ENCODE data around the gene HAT1.
A peak's percentile ranks its signal among the peaks of the same experiment; 100 is the strongest.

The HAT1 gene

DNA sequence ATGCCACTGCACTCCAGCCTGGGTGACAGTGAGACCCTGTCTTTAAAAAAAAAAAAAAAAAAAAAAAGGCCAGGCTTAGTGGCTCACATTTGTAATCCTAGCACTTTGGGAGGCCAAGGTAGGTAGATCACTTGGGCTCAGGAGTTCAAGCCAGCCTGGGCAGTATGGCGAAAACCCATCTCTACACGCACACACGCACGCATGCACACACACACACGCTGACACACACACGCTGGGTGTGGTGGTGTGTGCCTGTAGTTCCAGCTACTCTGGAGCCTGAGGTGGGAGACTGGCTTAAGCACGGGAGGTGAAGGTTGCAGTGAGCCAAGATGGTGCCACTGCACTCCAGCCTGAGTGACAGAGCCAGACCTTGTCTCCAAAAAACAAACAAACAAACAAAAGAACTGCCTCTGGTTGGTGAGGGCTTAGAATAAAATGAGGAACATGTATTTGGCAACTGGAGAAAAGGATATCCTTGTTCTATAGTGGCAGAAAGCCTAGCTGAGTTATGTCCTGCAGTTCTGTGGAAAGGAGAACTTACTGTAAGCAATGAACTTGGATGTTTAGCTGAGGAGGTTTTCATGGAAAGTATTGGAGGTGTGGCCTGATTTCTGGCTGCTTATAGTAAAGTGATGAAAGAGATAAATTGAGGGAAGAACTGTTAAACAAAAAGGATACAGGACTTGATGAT is 34.0 kb downstream of the HAT1 start:
- Histone ChIP-seq H3K27ac (ENCODE audit: low read length) (no peak overlapping the region), H3K4me2 (ENCODE audit: low read length) (no peak overlapping the region), H3K4me1 (ENCODE audit: low read length) (0 out of 2 replicates have a peak, but pooled peaks cover 3% of the 10 kb centered on the region), H3K36me3 (replicated peaks; ENCODE audit: low read depth, low read length) (no peaks in the 10 kb centered on the region), H3K79me2 (ENCODE audit: low read length) (no peaks in the 10 kb centered on the region), H3K4me3 (ENCODE audit: low read length) (no peak overlapping the region), H2AFZ (ENCODE audit: low read depth, low read length) (no peak overlapping the region), H3K9ac (ENCODE audit: low read length) (no peak overlapping the region), H4K20me1 (ENCODE audit: insufficient read depth, low read length) (no peaks in the 10 kb centered on the region), H3K27me3 (ENCODE audit: low read depth, low read length) (no peaks in the 10 kb centered on the region), H3K9me3 (ENCODE audit: insufficient read depth, low read length) (no peaks in the 10 kb centered on the region)
- TF ChIP-seq EZH2phosphoT487 (IDR thresholded peaks at IDR 0.05; ENCODE audit: low read depth), result no peak
- TF ChIP-seq, protein P1, sequence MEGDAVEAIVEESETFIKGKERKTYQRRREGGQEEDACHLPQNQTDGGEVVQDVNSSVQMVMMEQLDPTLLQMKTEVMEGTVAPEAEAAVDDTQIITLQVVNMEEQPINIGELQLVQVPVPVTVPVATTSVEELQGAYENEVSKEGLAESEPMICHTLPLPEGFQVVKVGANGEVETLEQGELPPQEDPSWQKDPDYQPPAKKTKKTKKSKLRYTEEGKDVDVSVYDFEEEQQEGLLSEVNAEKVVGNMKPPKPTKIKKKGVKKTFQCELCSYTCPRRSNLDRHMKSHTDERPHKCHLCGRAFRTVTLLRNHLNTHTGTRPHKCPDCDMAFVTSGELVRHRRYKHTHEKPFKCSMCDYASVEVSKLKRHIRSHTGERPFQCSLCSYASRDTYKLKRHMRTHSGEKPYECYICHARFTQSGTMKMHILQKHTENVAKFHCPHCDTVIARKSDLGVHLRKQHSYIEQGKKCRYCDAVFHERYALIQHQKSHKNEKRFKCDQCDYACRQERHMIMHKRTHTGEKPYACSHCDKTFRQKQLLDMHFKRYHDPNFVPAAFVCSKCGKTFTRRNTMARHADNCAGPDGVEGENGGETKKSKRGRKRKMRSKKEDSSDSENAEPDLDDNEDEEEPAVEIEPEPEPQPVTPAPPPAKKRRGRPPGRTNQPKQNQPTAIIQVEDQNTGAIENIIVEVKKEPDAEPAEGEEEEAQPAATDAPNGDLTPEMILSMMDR (IDR thresholded peaks at IDR 0.05; ENCODE audit: low read depth, low read length), result no peak

DNA sequence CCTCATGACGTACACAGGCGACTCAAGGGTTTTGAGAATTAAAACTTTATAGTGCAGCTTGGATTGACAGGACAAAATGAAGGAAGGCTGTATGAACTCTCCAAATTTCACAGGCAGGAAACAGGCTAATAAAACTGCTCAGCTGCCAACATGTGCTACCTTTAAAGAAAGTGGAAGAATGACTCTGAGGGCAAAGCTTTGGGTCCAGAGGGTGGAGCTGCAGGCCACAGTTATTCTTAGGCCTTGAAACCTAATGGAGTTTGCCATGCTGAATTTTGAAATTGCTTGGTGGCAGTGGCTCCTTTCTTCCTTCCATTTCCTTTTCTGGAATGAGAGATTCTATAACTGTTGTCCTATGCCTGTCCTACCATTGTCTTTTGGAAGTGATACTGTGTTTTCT is 34.8 kb downstream of the HAT1 start:
- Histone ChIP-seq H3K36me3 (replicated peaks; ENCODE audit: low read depth, low read length) (no peaks in the 10 kb centered on the region), H2AFZ (ENCODE audit: low read depth, low read length) (no peak overlapping the region), H3K9ac (ENCODE audit: low read length) (no peak overlapping the region), H3K79me2 (ENCODE audit: low read length) (no peaks in the 10 kb centered on the region), H3K27me3 (ENCODE audit: low read depth, low read length) (no peaks in the 10 kb centered on the region), H3K27ac (ENCODE audit: low read length) (no peak overlapping the region), H3K4me1 (ENCODE audit: low read length) (0 out of 2 replicates have a peak, but pooled peaks cover 3% of the 10 kb centered on the region), H3K4me3 (ENCODE audit: low read length) (no peak overlapping the region), H4K20me1 (ENCODE audit: insufficient read depth, low read length) (no peaks in the 10 kb centered on the region), H3K4me2 (ENCODE audit: low read length) (no peak overlapping the region), H3K9me3 (ENCODE audit: insufficient read depth, low read length) (no peaks in the 10 kb centered on the region)
- TF ChIP-seq, protein P1 (IDR thresholded peaks at IDR 0.05; ENCODE audit: low read depth, low read length), result peak; percentile 13; the same call in 1 of the 2 replicates
- TF ChIP-seq EZH2phosphoT487 (IDR thresholded peaks at IDR 0.05; ENCODE audit: low read depth), result no peak

DNA sequence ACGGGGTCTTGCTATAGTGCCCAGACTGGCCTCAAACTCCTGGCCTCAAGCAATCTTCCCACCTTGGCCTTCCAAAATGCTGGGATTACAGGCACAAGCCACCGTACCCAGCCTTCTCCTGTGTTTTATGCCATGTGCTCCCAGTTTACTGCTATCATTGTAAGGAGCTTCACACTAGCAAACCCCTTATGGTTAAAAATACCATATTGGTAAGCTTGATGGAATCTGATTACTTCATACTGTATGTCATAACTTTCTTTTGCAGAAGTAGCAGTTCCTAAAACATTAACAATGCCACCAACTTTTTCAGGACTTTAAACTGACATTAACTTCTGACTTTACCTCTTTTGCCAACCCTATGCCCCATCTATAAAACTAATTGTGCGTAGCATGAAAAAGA is 36.2 kb downstream of the HAT1 start:
- no peak overlapping the region for H3K4me2 ChIP-seq (ENCODE audit: low read length)
- H3K9ac ChIP-seq (ENCODE audit: low read length), result no peak overlapping the region
- no peaks in the 10 kb centered on the region for H3K36me3 ChIP-seq (replicated peaks; ENCODE audit: low read depth, low read length)
- H2AFZ ChIP-seq (ENCODE audit: low read depth, low read length), result no peak overlapping the region
- no peak overlapping the region for H3K4me3 ChIP-seq (ENCODE audit: low read length)
- 0 out of 2 replicates have a peak, but pooled peaks cover 3% of the 10 kb centered on the region for H3K4me1 ChIP-seq (ENCODE audit: low read length)
- no peak overlapping the region for H3K27ac ChIP-seq (ENCODE audit: low read length)
- no peaks in the 10 kb centered on the region for H3K9me3 ChIP-seq (ENCODE audit: insufficient read depth, low read length)
- no peaks in the 10 kb centered on the region for H3K27me3 ChIP-seq (ENCODE audit: low read depth, low read length)
- H3K79me2 ChIP-seq (ENCODE audit: low read length), result no peaks in the 10 kb centered on the region
- no peaks in the 10 kb centered on the region for H4K20me1 ChIP-seq (ENCODE audit: insufficient read depth, low read length)
- no peak for TF ChIP-seq EZH2phosphoT487 (IDR thresholded peaks at IDR 0.05; ENCODE audit: low read depth)
- TF ChIP-seq, protein P1 (IDR thresholded peaks at IDR 0.05; ENCODE audit: low read depth, low read length), result no peak

DNA sequence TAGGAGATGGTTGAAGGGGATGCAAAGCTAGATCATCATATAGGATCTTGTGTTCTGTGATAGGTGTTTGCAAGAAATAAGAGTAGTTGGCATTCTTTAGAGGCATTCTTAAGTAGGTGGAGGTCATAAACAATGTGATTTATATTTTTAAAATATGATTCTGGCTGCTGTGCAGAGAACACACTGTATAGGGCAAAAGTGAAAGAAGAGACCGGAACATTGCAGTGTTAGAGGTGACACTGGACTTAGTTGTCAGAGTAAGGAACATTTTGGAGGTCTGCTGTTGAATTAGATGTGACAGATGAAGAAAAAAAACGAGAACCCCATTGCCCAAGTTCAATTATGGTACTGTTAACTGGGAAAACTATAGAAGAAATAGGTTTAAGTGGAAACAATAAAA is 37.7 kb downstream of the HAT1 start:
- Histone ChIP-seq H3K9ac (ENCODE audit: low read length) (no peak overlapping the region), H3K27me3 (ENCODE audit: low read depth, low read length) (no peaks in the 10 kb centered on the region), H3K4me2 (ENCODE audit: low read length) (no peak overlapping the region), H3K79me2 (ENCODE audit: low read length) (no peaks in the 10 kb centered on the region), H3K27ac (ENCODE audit: low read length) (no peak overlapping the region), H3K4me3 (ENCODE audit: low read length) (no peak overlapping the region), H4K20me1 (ENCODE audit: insufficient read depth, low read length) (0 out of 2 replicates have a peak, but pooled peaks cover 4% of the 10 kb centered on the region), H3K9me3 (ENCODE audit: insufficient read depth, low read length) (no peaks in the 10 kb centered on the region), H3K36me3 (replicated peaks; ENCODE audit: low read depth, low read length) (no peaks in the 10 kb centered on the region), H2AFZ (ENCODE audit: low read depth, low read length) (no peak overlapping the region), H3K4me1 (ENCODE audit: low read length) (no peaks in the 10 kb centered on the region)
- no peak for TF ChIP-seq EZH2phosphoT487 (IDR thresholded peaks at IDR 0.05; ENCODE audit: low read depth)
- TF ChIP-seq, protein P1 (IDR thresholded peaks at IDR 0.05; ENCODE audit: low read depth, low read length), result no peak

Measured in OCI-LY3 (cell line).